Loucy (cell line): Measurements from ENCODE around the gene GLOD4.

Source experiments
- H2AFZ ChIP-seq: fragments of 200-600 bp; sonication (generic); 2 replicates; pipeline ENCODE4 v1.6.0; 2016; ENCODE audit warnings: antibody characterized with exemption, mild to moderate bottlenecking, low read length, moderate library complexity
- H3F3A ChIP-seq: fragments of 200-600 bp; 2 replicates; pipeline ENCODE4 v1.6.0; 2016; ENCODE audit warnings: antibody characterized with exemption, low read depth, mild to moderate bottlenecking
- H3K27me3 ChIP-seq: fragments of 200-600 bp; sonication (generic); 2 replicates; pipeline ENCODE4 v1.6.1; 2014; ENCODE audit warnings: low read length, mild to moderate bottlenecking; ENCODE audit not compliant: insufficient read depth, poor library complexity, severe bottlenecking
- H3K36me3 ChIP-seq: fragments of 200-600 bp; sonication (generic); 2 replicates; pipeline ENCODE4 v1.6.1; 2016; ENCODE audit warnings: low read length; ENCODE audit not compliant: insufficient read depth
- H3K4me1 ChIP-seq: fragments of 200-600 bp; sonication (generic); 2 replicates; pipeline ENCODE4 v1.5.1; 2014; ENCODE audit warnings: low read length, mild to moderate bottlenecking; ENCODE audit not compliant: insufficient read depth, poor library complexity, severe bottlenecking
- H3K4me2 ChIP-seq: fragments of 200-600 bp; sonication (generic); 2 replicates; pipeline ENCODE4 v1.6.0; 2014; ENCODE audit warnings: antibody characterized with exemption, low read length, low read depth, mild to moderate bottlenecking; ENCODE audit not compliant: poor library complexity, severe bottlenecking
- H3K4me3 ChIP-seq: fragments of 200-600 bp; sonication (generic); 2 replicates; pipeline ENCODE4 v1.5.1; 2014; ENCODE audit warnings: low read length, mild to moderate bottlenecking, mixed read lengths; ENCODE audit not compliant: poor library complexity, severe bottlenecking
- H3K79me2 ChIP-seq: fragments of 200-600 bp; sonication (generic); 2 replicates; pipeline ENCODE4 v1.6.1; 2014; ENCODE audit warnings: low read length; ENCODE audit not compliant: insufficient read depth
- H3K9ac ChIP-seq: fragments of 200-600 bp; sonication (generic); 2 replicates; pipeline ENCODE4 v1.6.0; 2014; ENCODE audit warnings: mild to moderate bottlenecking, low read depth, low read length, moderate library complexity; ENCODE audit not compliant: poor library complexity, severe bottlenecking
- H3K9me2 ChIP-seq: fragments of 200-600 bp; sonication (generic); replicated peaks from 2 replicates; pipeline ENCODE4 v1.6.1; 2016; ENCODE audit warnings: low read depth, low read length, mixed read lengths
- H3K9me3 ChIP-seq: fragments of 200-600 bp; sonication (generic); 2 replicates; pipeline ENCODE4 v1.6.1; 2014; ENCODE audit warnings: mild to moderate bottlenecking, antibody characterized with exemption, low read length, low read depth; ENCODE audit not compliant: insufficient read depth
- H4K20me1 ChIP-seq: fragments of 200-600 bp; sonication (generic); 2 replicates; pipeline ENCODE4 v1.6.0; 2014; ENCODE audit warnings: antibody characterized with exemption, low read length, mild to moderate bottlenecking; ENCODE audit not compliant: insufficient read depth, poor library complexity, severe bottlenecking
- EZH2phosphoT487 ChIP-seq: fragments of 200-600 bp; IDR thresholded peaks from 2 replicates; pipeline ENCODE4 v1.6.1; 2018; ENCODE audit warnings: antibody characterized with exemption, mild to moderate bottlenecking, moderate library complexity, borderline replicate concordance
- TF ChIP-seq, protein P1 (sequence below): fragments of 200-600 bp; sonication (generic); conservative IDR thresholded peaks from 2 replicates; pipeline ENCODE4 v1.5.1; 2014; ENCODE audit warnings: mild to moderate bottlenecking, antibody characterized with exemption, low read length

The GLOD4 gene

GRCh38 chr17:753418-753817 lies 28.7 kb downstream of the GLOD4 start:
- peaks cover 3% of the 10 kb centered on the region; the same call in 1 of the 2 replicates for H3K36me3 ChIP-seq
- no peaks in the 10 kb centered on the region for H3K27me3 ChIP-seq

GRCh38 chr17:752620-753219 lies 29.4 kb downstream of the GLOD4 start:
- H3K4me1 ChIP-seq = peaks cover 27% of the 10 kb centered on the region
- H3K4me3 ChIP-seq = peak overlapping the region; percentile 79
- H3F3A ChIP-seq = peaks cover 12% of the 10 kb centered on the region

More at GRCh38 chr17:753418-753817, 28.7 kb downstream of the GLOD4 start:
- TF ChIP-seq, protein P1, sequence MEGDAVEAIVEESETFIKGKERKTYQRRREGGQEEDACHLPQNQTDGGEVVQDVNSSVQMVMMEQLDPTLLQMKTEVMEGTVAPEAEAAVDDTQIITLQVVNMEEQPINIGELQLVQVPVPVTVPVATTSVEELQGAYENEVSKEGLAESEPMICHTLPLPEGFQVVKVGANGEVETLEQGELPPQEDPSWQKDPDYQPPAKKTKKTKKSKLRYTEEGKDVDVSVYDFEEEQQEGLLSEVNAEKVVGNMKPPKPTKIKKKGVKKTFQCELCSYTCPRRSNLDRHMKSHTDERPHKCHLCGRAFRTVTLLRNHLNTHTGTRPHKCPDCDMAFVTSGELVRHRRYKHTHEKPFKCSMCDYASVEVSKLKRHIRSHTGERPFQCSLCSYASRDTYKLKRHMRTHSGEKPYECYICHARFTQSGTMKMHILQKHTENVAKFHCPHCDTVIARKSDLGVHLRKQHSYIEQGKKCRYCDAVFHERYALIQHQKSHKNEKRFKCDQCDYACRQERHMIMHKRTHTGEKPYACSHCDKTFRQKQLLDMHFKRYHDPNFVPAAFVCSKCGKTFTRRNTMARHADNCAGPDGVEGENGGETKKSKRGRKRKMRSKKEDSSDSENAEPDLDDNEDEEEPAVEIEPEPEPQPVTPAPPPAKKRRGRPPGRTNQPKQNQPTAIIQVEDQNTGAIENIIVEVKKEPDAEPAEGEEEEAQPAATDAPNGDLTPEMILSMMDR = no peak
- TF ChIP-seq EZH2phosphoT487 = no peak
- Histone ChIP-seq H3K9me3 (no peaks in the 10 kb centered on the region), H2AFZ (no peak overlapping the region), H3K9ac (no peak overlapping the region), H3K4me2 (no peak overlapping the region), H4K20me1 (peaks cover 4% of the 10 kb centered on the region), H3K4me1 (peaks cover 27% of the 10 kb centered on the region), H3F3A (peaks cover 12% of the 10 kb centered on the region), H3K9me2 (no peaks in the 10 kb centered on the region), H3K4me3 (no peak overlapping the region), H3K79me2 (peaks cover 26% of the 10 kb centered on the region)

GRCh38 chr17:752002-752619 lies 30.0 kb downstream of the GLOD4 start, which contains the start of gene GEMIN4:
Gene GEMIN4, minus strand, starts transcription at chr17:752264. Its CDS starts 122 bp downstream, at chr17:752142.
- Histone ChIP-seq H3K27me3 (no peaks in the 10 kb centered on the region), H4K20me1 (peaks cover 6% of the 10 kb centered on the region), H3K9ac (peak within 1 kb of the TSS; percentile 86), H3K9me2 (no peaks in the 10 kb centered on the region), H2AFZ (peak within 1 kb of the TSS; percentile 94), H3F3A (peaks cover 12% of the 10 kb centered on the region), H3K79me2 (peaks cover 35% of the 10 kb centered on the region), H3K4me1 (peaks cover 27% of the 10 kb centered on the region), H3K9me3 (no peaks in the 10 kb centered on the region), H3K4me3 (peak within 1 kb of the TSS; percentile 79), H3K36me3 (peaks cover 11% of the 10 kb centered on the region; the same call in 1 of the 2 replicates), H3K4me2 (peak within 1 kb of the TSS; percentile 94)
- TF ChIP-seq, protein P1 = peak; percentile 78
- TF ChIP-seq EZH2phosphoT487 = no peak

More at GRCh38 chr17:752620-753219, 29.4 kb downstream of the GLOD4 start:
- TF ChIP-seq EZH2phosphoT487 = no peak
- TF ChIP-seq, protein P1 = no peak
- H3K9me2 ChIP-seq = no peaks in the 10 kb centered on the region
- peak overlapping the region; percentile 94 for H2AFZ ChIP-seq
- peaks cover 6% of the 10 kb centered on the region for H4K20me1 ChIP-seq
- H3K4me2 ChIP-seq = peak overlapping the region; percentile 71
- H3K79me2 ChIP-seq = peaks cover 31% of the 10 kb centered on the region
- H3K27me3 ChIP-seq = no peaks in the 10 kb centered on the region
- peak overlapping the region; percentile 86 for H3K9ac ChIP-seq
- peaks cover 5% of the 10 kb centered on the region; the same call in 1 of the 2 replicates for H3K36me3 ChIP-seq
- H3K9me3 ChIP-seq = no peaks in the 10 kb centered on the region
